ENCODE measurements around the gene LRP1B.
"Not testable (repeated sequence)": the region's sequence is repeated elsewhere in the genome, so short reads cannot be mapped to it uniquely, and the experiment has no call there.

Gene LRP1B

GRCh38 chr2:140355511-140356090, 1775.2 kb downstream of the LRP1B start:
- no peak for DNase-seq

- DNase-seq, result no peak
Observed at GRCh38 chr2:140354544-140354943, 1776.3 kb downstream of the LRP1B start.

GRCh38 chr2:140353541-140353940, 1777.3 kb downstream of the LRP1B start:
- DNase-seq, result no peak

- DNase-seq, result no peak
Observed at GRCh38 chr2:140351692-140352091, 1779.1 kb downstream of the LRP1B start.

GRCh38 chr2:140349695-140350094, 1781.1 kb downstream of the LRP1B start:
- no peak for DNase-seq

GRCh38 chr2:140348826-140349225, 1782.0 kb downstream of the LRP1B start:
- DNase-seq, result no peak

GRCh38 chr2:140344838-140345237, 1786.0 kb downstream of the LRP1B start:
- DNase-seq, result no peak

- not testable (repeated sequence) for DNase-seq
Observed at GRCh38 chr2:140344266-140344665, 1786.5 kb downstream of the LRP1B start.

- DNase-seq, result no peak
Observed at GRCh38 chr2:140338795-140339194, 1792.0 kb downstream of the LRP1B start.

- no peak for DNase-seq
Observed at GRCh38 chr2:140337061-140337460, 1793.8 kb downstream of the LRP1B start.

GRCh38 chr2:140316345-140316744, 1814.5 kb downstream of the LRP1B start:
- no peak for DNase-seq

GRCh38 chr2:140311905-140312304, 1818.9 kb downstream of the LRP1B start:
- no peak for DNase-seq

- no peak for DNase-seq
Observed at GRCh38 chr2:140308706-140309105, 1822.1 kb downstream of the LRP1B start.

- DNase-seq, result no peak
Observed at GRCh38 chr2:140307532-140307931, 1823.3 kb downstream of the LRP1B start.

GRCh38 chr2:140295767-140296166, 1835.0 kb downstream of the LRP1B start:
- DNase-seq, result no peak

- DNase-seq, result no peak
Observed at GRCh38 chr2:140288726-140289125, 1842.1 kb downstream of the LRP1B start.

- DNase-seq, result no peak
Observed at GRCh38 chr2:140288213-140288612, 1842.6 kb downstream of the LRP1B start.

GRCh38 chr2:140286377-140286776, 1844.4 kb downstream of the LRP1B start:
- no peak for DNase-seq

GRCh38 chr2:140277344-140277743, 1853.5 kb downstream of the LRP1B start:
- not testable (repeated sequence) for DNase-seq

- DNase-seq, result no peak
Observed at GRCh38 chr2:140276661-140277060, 1854.2 kb downstream of the LRP1B start.

GRCh38 chr2:140275427-140275826, 1855.4 kb downstream of the LRP1B start:
- DNase-seq, result no peak

GRCh38 chr2:140274891-140275290, 1855.9 kb downstream of the LRP1B start:
- DNase-seq, result no peak

GRCh38 chr2:140273958-140274357, 1856.9 kb downstream of the LRP1B start:
- DNase-seq, result no peak

- DNase-seq, result no peak
Observed at GRCh38 chr2:140273408-140273807, 1857.4 kb downstream of the LRP1B start.

GRCh38 chr2:140270224-140270623, 1860.6 kb downstream of the LRP1B start:
- no peak for DNase-seq

GRCh38 chr2:140269000-140269399, 1861.8 kb downstream of the LRP1B start:
- no peak for DNase-seq
